ENCODE data around the gene CLCN2.
"Not testable (repeated sequence)": the region's sequence is repeated elsewhere in the genome, so short reads cannot be mapped to it uniquely, and the experiment has no call there.

Gene CLCN2

GRCh38 chr3:184344579-184345316 lies 16.7 kb downstream of the CLCN2 start:
- DNase-seq, result no peak

- no peak for DNase-seq
Measured at GRCh38 chr3:184343200-184343876, 18.1 kb downstream of the CLCN2 start.

- DNase-seq, result no peak
Measured at GRCh38 chr3:184341925-184342324, 19.5 kb downstream of the CLCN2 start.

- DNase-seq, result not testable (repeated sequence)
Measured at GRCh38 chr3:184339451-184340135, 21.8 kb downstream of the CLCN2 start.

DNA sequence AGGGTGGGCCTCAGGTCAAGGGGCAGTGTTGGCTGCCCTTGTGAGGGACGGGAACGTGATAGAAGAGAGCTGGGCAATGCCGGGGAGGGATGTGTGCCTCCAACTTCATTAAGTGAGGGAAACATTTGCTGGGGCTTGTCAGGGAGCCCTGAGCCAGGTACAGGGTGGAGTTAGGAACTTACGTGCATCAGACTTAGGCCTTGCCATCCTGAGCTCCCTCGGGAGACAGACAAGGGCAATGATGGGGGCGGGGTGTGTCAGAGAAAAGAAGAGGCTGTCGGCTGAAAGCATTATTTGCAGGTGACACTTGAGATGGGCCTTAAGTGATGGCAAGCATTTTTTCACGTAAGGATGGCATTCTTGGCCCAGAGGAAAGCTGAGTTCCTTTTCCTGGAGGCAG lies 22.4 kb downstream of the CLCN2 start:
- no peak for DNase-seq

GRCh38 chr3:184338511-184338945 lies 22.9 kb downstream of the CLCN2 start:
- no peak for DNase-seq

DNA sequence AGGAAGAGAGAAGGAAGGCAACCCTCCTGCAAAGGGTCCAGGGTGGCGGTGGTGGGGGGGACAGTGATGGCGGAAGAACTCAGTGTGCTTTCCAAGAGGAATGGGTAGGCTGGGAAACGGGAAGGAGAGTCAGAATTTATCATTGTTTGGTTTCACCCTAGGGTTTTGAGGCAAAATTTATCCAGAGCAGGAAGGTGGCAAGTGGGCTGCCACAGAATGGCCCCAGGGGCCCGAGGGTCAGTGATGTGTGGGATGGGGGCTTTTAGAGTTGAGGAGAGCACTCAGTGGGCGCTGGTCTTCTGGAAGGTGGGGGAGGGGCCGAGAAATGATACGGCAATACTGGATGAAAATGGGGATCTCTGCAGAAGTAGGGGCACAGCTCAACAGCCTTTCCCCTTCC lies 23.4 kb downstream of the CLCN2 start:
- DNase-seq, result no peak

DNA sequence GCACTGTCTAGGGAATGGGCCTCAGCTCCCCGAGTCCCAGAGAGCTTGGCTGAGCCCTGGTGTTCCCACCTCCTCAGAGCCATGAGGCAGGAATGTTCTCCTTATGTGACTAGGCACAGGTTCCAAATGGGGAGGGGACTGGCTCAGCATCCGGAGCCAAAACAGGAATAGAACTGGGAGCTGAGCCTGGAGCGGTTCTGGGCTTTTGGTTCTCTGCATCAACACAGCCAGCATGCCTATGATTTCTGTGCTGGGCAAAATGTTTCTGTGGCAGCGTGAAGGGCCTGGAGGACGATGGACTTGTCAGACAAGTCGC lies 24.0 kb downstream of the CLCN2 start, which contains the start of gene FAM131A:
TSS of gene FAM131A (plus strand) at position 202 of the 316 bp plus-strand sequence. CDS start at position 233, 31 bp downstream.
- no peak for DNase-seq

- no peak for DNase-seq
Measured at GRCh38 chr3:184336547-184337398, 24.6 kb downstream of the CLCN2 start.

DNA sequence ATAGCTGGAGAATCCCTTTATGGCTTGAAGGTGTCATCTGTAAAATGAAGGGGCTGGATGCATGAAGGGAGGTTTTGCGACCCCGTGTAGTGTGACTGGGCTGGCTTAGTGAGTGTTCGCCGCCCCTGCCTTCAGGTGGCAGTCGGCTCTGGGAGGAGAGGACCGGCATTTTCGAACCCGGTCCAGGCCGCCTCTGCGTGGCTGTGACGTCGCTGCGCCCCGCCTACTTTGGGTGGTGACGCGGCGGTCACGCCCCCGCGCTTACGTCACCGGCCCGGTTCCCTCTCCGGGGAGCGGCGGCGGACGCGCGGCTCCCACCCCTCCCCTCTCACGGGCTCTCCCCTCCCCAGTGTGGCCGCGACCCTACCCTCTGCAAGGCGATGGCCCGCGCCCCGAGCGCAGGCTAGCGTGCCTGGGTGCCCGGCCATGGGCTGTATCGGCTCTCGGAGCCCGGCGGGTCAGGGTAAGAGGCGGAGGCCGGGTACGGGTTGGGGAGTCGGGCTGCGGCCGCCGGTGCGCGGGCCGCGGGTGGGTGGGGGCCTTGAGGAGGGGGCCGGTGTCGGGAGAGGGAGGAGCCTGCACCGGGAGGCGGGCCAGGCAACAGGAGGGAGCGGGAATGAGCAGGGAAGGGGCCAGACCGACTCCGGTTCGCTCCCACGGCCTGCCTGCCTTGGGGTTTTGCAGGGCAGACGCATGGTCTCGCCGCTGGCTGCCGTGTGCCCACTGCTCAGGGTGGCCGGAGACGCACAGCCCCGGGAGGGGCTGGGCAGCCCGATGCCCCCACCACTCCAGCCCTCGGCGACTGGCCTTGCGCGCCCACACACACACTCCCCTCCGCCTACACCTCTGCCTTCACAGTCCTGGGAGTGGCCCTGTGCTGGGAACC lies 25.5 kb downstream of the CLCN2 start:
- peak; percentile 91 for DNase-seq

- no peak for DNase-seq
Measured at GRCh38 chr3:184335291-184335660, 26.1 kb downstream of the CLCN2 start.

DNA sequence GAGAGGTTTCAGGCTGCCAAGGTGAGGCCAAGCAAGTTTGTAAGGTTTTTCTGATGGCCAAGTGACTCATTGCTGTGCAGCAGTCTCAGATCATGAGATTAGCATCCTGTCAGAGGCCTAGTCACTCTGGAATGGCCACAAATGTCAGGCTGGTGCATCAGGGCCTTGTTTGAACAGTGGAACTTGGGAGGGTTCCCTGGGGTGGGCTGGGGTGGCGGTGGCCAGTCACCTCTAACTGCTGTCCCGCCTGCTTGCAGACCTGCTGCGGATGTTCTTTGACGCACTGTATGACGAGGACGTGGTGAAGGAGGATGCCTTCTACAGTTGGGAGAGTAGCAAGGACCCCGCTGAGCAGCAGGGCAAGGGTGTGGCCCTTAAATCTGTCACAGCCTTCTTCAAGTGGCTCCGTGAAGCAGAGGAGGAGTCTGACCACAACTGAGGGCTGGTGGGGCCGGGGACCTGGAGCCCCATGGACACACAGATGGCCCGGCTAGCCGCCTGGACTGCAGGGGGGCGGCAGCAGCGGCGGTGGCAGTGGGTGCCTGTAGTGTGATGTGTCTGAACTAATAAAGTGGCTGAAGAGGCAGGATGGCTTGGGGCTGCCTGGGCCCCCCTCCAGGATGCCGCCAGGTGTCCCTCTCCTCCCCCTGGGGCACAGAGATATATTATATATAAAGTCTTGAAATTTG lies 26.8 kb downstream of the CLCN2 start:
- DNase-seq, result peak; percentile 48

DNA sequence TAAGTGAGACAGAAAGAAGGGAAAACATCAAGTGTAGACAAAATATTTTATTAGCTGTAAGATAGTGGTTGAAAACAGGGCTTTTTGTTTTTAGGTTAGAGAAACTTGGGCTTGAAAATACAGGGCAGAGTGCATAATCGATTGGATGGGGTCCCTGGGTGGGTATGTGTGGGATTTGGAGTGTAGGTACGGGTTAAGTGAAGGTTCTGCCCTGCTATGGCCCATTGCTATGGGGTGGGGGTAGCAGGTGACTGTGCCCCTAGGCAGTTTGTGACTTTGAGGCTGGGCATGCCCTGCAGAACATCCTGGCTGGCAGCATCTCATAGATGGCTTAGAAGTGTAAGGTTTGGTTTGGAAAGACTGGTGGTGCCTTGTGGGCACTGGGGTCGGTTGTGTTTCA lies 27.7 kb downstream of the CLCN2 start:
- DNase-seq, result no peak

- no peak for DNase-seq
Measured at GRCh38 chr3:184333190-184333589, 28.2 kb downstream of the CLCN2 start.

- no peak for DNase-seq
Measured at GRCh38 chr3:184332370-184333090, 28.9 kb downstream of the CLCN2 start.

DNA sequence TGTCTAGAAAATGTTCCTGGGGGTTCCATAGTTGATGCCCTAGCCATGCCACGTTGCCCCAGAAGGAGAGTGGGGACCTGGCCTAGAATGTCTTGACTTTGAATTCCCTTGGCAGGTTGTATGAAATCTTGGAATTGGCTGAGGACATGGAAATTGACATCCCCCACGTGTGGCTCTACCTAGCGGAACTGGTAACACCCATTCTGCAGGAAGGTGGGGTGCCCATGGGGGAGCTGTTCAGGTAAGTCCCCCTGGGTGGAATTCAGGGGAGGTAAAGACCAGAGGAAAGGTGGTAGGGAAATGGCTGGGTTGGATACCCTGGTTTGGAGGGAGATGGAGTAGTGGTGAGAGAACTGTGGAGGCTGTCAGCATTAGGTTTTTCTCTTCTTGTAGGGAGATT lies 32.9 kb downstream of the CLCN2 start:
- no peak for DNase-seq

- no peak for DNase-seq
Measured at GRCh38 chr3:184327171-184327570, 34.2 kb downstream of the CLCN2 start.

DNA sequence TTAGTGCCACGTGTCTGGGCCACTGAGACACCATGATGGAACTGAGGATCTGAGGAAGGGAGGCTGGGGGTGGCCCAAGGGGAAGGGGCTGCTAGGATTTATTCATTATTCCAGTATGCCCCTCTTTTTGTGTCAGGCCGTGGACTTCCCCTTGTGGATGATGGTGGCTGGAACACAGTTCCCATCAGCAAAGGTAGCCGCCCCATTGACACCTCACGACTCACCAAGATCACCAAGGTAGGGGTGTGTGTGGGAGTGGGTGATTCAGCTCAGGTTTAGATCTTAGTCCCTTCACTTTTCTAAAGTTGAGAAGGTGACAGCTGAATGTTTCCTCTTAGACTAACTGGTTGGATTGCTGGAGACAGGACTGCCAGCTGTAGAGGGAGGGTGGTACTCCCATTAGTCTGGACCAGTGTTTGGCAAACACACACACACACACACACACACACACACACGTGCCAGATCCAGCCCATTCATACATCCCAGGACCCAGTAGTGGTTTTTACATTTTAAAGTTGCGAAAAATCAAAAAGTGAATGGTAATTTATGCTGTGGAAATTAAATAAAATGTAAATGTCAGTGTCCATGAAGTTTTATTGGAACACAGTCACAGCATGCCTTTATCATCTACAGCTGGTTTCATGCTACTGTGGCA lies 35.6 kb downstream of the CLCN2 start:
- DNase-seq, result no peak

GRCh38 chr3:184325269-184325668 lies 36.1 kb downstream of the CLCN2 start:
- no peak for DNase-seq

DNA sequence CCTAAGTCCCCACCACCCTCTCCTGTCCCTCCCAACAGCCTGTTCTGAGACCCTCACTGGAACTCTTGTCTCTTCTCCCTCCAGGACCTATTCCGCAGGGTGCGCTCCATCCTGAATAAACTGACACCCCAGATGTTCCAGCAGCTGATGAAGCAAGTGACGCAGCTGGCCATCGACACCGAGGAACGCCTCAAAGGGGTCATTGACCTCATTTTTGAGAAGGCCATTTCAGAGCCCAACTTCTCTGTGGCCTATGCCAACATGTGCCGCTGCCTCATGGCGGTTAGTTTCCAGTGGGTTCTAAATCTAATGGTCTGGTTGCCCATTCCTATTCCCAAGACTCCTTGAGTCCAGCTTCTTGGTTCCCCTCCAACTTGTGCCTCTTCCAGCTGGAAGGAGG lies 37.7 kb downstream of the CLCN2 start:
- DNase-seq, result no peak
